SK-N-SH treated with all-trans-retinoic acid at 6 μM for 48 hours (cell line): ENCODE measurements around the gene ALG14.

Experiments used
- ATAC-seq: fragments of 200-7000 bp; cut with Tn5 transposase; 3 replicates; pipeline ENCODE4 v1.9.1; 2020; ENCODE audit warnings: mild to moderate bottlenecking, moderate library complexity
- ARNTL ChIP-seq: fragments of 450-650 bp; formaldehyde crosslinking; IDR thresholded peaks from 2 replicates; pipeline ENCODE4 v1.5.0; 2020; ENCODE audit warnings: low read depth, mild to moderate bottlenecking, moderate library complexity, borderline replicate concordance
- BACH2 ChIP-seq: fragments of 250-450 bp; sonication (Bioruptor Pico); IDR thresholded peaks from 2 replicates; pipeline ENCODE4 v1.9.0; 2021; ENCODE audit warnings: mild to moderate bottlenecking, borderline replicate concordance
- CSDC2 ChIP-seq: fragments of 250-450 bp; sonication (Bioruptor Pico); IDR thresholded peaks from 2 replicates; pipeline ENCODE4 v1.5.0; 2020; ENCODE audit warnings: mild to moderate bottlenecking, moderate library complexity
- ESRRG ChIP-seq: fragments of 250-450 bp; sonication (Bioruptor Pico); IDR thresholded peaks from 2 replicates; pipeline ENCODE4 v1.6.1; 2021; ENCODE audit warnings: mild to moderate bottlenecking
- GLIS3 ChIP-seq: fragments of 250-450 bp; sonication (Bioruptor Pico); IDR thresholded peaks from 2 replicates; pipeline ENCODE4 v1.5.0; 2020; ENCODE audit warnings: mild to moderate bottlenecking, moderate library complexity
- ISL1 ChIP-seq: fragments of 250-450 bp; sonication (Bioruptor Pico); IDR thresholded peaks from 2 replicates; pipeline ENCODE4 v2.1.2; 2022; ENCODE audit warnings: mild to moderate bottlenecking, moderate library complexity
- OSR1 ChIP-seq: fragments of 250-450 bp; sonication (Bioruptor Pico); IDR thresholded peaks from 2 replicates; pipeline ENCODE4 v1.8.0; 2022; ENCODE audit warnings: moderate library complexity, mild to moderate bottlenecking, inconsistent platforms
- PPARA ChIP-seq: fragments of 250-450 bp; sonication (Bioruptor Pico); IDR thresholded peaks from 2 replicates; pipeline ENCODE4 v1.5.0; 2020; ENCODE audit warnings: mild to moderate bottlenecking, borderline replicate concordance
- RARB ChIP-seq: fragments of 250-450 bp; sonication (Bioruptor Pico); IDR thresholded peaks from 2 replicates; pipeline ENCODE4 v1.8.0; 2021; ENCODE audit warnings: mild to moderate bottlenecking, moderate library complexity
- SNAI2 ChIP-seq: fragments of 250-450 bp; sonication (Bioruptor Pico); IDR thresholded peaks from 2 replicates; pipeline ENCODE4 v1.5.0; 2020; ENCODE audit warnings: mild to moderate bottlenecking, moderate library complexity
- TCF4 ChIP-seq: fragments of 250-450 bp; sonication (Bioruptor Pico); IDR thresholded peaks from 2 replicates; pipeline ENCODE4 v1.8.0; 2021; ENCODE audit warnings: mild to moderate bottlenecking, moderate library complexity, borderline replicate concordance
- TOX ChIP-seq: fragments of 250-450 bp; sonication (Bioruptor Pico); IDR thresholded peaks from 2 replicates; pipeline ENCODE4 v1.8.0; 2021; ENCODE audit warnings: mild to moderate bottlenecking, moderate library complexity, borderline replicate concordance
- ZC3H10 ChIP-seq: fragments of 250-450 bp; sonication (Bioruptor Pico); IDR thresholded peaks from 2 replicates; pipeline ENCODE4 v1.5.1; 2021; ENCODE audit warnings: mild to moderate bottlenecking, moderate library complexity
- ZFP3 ChIP-seq: fragments of 250-450 bp; sonication (Bioruptor Pico); IDR thresholded peaks from 2 replicates; pipeline ENCODE4 v1.5.0; 2020; ENCODE audit warnings: mild to moderate bottlenecking, moderate library complexity
- ZFP30 ChIP-seq: fragments of 450-650 bp; formaldehyde crosslinking; IDR thresholded peaks from 2 replicates; pipeline ENCODE4 v1.5.0; 2022; ENCODE audit warnings: mild to moderate bottlenecking, moderate library complexity
- ZNF565 ChIP-seq: fragments of 450-650 bp; formaldehyde crosslinking; conservative IDR thresholded peaks from 2 replicates; pipeline ENCODE4 v1.5.0; 2020; ENCODE audit warnings: low read depth, mild to moderate bottlenecking, moderate library complexity
- ZNF70 ChIP-seq: fragments of 450-650 bp; formaldehyde crosslinking; IDR thresholded peaks from 2 replicates; pipeline ENCODE4 v1.5.0; 2020; ENCODE audit warnings: mild to moderate bottlenecking, moderate library complexity
- ZNF8 ChIP-seq: fragments of 450-650 bp; formaldehyde crosslinking; IDR thresholded peaks from 2 replicates; pipeline ENCODE4 v1.5.0; 2020; ENCODE audit warnings: mild to moderate bottlenecking, moderate library complexity
- TF ChIP-seq, protein P1 (sequence below): fragments of 250-450 bp; sonication (Bioruptor Pico); IDR thresholded peaks from 2 replicates; pipeline ENCODE4 v1.5.1; 2020; ENCODE audit warnings: low read depth, mild to moderate bottlenecking, moderate library complexity
- TF ChIP-seq, protein P2 (sequence below): fragments of 250-450 bp; sonication (Bioruptor Pico); IDR thresholded peaks from 2 replicates; pipeline ENCODE4 v1.8.0; 2021; ENCODE audit warnings: low read depth, mild to moderate bottlenecking, moderate library complexity, borderline replicate concordance
- TF ChIP-seq, protein P3 (sequence below): fragments of 250-450 bp; sonication (Bioruptor Pico); IDR thresholded peaks from 2 replicates; pipeline ENCODE4 v1.5.1; 2021; ENCODE audit warnings: mild to moderate bottlenecking, moderate library complexity
- TF ChIP-seq, protein P4 (sequence below): fragments of 250-450 bp; sonication (Bioruptor Pico); IDR thresholded peaks from 2 replicates; pipeline ENCODE4 v1.5.0; 2020; ENCODE audit warnings: mild to moderate bottlenecking, moderate library complexity
- TF ChIP-seq, protein P5 (sequence below): fragments of 250-450 bp; sonication (Bioruptor Pico); IDR thresholded peaks from 2 replicates; pipeline ENCODE4 v1.8.0; 2020; ENCODE audit warnings: mild to moderate bottlenecking, moderate library complexity, borderline replicate concordance

Gene ALG14

DNA sequence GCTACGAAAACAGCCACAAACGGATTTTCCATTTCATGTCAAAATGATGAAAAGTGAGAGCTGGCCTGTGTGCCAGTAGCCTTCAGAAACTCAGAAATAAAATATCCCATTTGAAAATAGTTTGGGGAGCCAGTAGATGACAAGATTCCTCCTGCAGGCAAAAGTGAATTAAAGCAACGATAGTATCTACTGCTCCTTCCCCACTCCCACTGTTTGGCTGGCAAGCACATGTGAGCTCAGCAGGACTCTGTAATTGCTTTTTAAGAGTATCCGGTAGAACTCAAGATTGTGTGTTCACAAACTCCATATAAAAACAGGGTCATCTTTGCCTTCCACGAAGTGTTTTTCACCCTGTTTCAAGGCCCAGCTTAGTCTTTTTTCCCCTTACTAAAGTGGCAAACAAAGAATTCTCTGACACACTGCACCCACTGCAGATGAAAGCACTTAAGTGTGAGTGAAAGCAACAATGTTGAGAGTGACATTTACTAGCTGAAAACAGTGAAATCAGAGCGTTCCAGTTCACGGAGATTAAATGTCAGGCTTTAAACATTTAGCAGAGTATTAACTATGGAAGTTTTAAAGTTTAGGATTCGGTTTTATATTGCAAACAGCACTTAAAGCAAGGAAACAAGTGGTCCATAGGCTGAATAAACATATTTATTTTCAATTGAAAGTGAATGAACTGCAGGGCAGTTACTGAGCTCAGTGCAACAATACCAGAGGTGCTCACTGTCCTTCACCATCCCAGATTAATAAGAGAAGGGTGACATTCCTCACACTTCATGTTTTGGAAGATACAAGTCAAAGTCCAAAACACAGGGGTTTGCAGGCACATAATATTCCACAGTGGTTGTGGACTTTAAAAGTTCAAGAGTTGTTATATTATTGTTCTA is 70.0 kb downstream of the ALG14 start:
- TF ChIP-seq RARB (CRISPR knock-in tag) (no peak), ESRRG (CRISPR knock-in tag) (0 out of 2 replicates have a peak, but pooled peaks have one; percentile 31), PPARA (CRISPR knock-in tag) (no peak), ARNTL (CRISPR knock-in tag) (no peak), ISL1 (peak; percentile 64; the same call in 1 of the 2 replicates), ZFP30 (CRISPR knock-in tag) (no peak), ZC3H10 (CRISPR knock-in tag) (no peak), TCF4 (CRISPR knock-in tag) (peak; percentile 69; the same call in 1 of the 2 replicates), ZNF70 (no peak), ZFP3 (CRISPR knock-in tag) (no peak), TOX (CRISPR knock-in tag) (no peak), CSDC2 (no peak), GLIS3 (CRISPR knock-in tag) (no peak), ZNF565 (no peak), OSR1 (CRISPR knock-in tag) (no peak), BACH2 (CRISPR knock-in tag) (no peak), SNAI2 (CRISPR knock-in tag) (0 out of 2 replicates have a peak, but pooled peaks have one; percentile 50), ZNF8 (no peak)
- TF ChIP-seq, protein P1, sequence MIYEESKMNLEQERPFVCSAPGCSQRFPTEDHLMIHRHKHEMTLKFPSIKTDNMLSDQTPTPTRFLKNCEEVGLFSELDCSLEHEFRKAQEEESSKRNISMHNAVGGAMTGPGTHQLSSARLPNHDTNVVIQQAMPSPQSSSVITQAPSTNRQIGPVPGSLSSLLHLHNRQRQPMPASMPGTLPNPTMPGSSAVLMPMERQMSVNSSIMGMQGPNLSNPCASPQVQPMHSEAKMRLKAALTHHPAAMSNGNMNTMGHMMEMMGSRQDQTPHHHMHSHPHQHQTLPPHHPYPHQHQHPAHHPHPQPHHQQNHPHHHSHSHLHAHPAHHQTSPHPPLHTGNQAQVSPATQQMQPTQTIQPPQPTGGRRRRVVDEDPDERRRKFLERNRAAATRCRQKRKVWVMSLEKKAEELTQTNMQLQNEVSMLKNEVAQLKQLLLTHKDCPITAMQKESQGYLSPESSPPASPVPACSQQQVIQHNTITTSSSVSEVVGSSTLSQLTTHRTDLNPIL (CRISPR knock-in tag) = 0 out of 2 replicates have a peak, but pooled peaks have one; percentile 15
- TF ChIP-seq, protein P2, sequence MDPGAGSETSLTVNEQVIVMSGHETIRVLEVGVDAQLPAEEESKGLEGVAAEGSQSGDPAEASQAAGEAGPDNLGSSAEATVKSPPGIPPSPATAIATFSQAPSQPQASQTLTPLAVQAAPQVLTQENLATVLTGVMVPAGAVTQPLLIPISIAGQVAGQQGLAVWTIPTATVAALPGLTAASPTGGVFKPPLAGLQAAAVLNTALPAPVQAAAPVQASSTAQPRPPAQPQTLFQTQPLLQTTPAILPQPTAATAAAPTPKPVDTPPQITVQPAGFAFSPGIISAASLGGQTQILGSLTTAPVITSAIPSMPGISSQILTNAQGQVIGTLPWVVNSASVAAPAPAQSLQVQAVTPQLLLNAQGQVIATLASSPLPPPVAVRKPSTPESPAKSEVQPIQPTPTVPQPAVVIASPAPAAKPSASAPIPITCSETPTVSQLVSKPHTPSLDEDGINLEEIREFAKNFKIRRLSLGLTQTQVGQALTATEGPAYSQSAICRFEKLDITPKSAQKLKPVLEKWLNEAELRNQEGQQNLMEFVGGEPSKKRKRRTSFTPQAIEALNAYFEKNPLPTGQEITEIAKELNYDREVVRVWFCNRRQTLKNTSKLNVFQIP (CRISPR knock-in tag) = no peak
- TF ChIP-seq, protein P3, sequence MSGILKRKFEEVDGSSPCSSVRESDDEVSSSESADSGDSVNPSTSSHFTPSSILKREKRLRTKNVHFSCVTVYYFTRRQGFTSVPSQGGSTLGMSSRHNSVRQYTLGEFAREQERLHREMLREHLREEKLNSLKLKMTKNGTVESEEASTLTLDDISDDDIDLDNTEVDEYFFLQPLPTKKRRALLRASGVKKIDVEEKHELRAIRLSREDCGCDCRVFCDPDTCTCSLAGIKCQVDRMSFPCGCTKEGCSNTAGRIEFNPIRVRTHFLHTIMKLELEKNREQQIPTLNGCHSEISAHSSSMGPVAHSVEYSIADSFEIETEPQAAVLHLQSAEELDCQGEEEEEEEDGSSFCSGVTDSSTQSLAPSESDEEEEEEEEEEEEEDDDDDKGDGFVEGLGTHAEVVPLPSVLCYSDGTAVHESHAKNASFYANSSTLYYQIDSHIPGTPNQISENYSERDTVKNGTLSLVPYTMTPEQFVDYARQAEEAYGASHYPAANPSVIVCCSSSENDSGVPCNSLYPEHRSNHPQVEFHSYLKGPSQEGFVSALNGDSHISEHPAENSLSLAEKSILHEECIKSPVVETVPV = no peak
- TF ChIP-seq, protein P4, sequence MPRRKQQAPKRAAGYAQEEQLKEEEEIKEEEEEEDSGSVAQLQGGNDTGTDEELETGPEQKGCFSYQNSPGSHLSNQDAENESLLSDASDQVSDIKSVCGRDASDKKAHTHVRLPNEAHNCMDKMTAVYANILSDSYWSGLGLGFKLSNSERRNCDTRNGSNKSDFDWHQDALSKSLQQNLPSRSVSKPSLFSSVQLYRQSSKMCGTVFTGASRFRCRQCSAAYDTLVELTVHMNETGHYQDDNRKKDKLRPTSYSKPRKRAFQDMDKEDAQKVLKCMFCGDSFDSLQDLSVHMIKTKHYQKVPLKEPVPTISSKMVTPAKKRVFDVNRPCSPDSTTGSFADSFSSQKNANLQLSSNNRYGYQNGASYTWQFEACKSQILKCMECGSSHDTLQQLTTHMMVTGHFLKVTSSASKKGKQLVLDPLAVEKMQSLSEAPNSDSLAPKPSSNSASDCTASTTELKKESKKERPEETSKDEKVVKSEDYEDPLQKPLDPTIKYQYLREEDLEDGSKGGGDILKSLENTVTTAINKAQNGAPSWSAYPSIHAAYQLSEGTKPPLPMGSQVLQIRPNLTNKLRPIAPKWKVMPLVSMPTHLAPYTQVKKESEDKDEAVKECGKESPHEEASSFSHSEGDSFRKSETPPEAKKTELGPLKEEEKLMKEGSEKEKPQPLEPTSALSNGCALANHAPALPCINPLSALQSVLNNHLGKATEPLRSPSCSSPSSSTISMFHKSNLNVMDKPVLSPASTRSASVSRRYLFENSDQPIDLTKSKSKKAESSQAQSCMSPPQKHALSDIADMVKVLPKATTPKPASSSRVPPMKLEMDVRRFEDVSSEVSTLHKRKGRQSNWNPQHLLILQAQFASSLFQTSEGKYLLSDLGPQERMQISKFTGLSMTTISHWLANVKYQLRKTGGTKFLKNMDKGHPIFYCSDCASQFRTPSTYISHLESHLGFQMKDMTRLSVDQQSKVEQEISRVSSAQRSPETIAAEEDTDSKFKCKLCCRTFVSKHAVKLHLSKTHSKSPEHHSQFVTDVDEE (CRISPR knock-in tag) = peak; percentile 45; the same call in 1 of the 2 replicates
- TF ChIP-seq, protein P5, sequence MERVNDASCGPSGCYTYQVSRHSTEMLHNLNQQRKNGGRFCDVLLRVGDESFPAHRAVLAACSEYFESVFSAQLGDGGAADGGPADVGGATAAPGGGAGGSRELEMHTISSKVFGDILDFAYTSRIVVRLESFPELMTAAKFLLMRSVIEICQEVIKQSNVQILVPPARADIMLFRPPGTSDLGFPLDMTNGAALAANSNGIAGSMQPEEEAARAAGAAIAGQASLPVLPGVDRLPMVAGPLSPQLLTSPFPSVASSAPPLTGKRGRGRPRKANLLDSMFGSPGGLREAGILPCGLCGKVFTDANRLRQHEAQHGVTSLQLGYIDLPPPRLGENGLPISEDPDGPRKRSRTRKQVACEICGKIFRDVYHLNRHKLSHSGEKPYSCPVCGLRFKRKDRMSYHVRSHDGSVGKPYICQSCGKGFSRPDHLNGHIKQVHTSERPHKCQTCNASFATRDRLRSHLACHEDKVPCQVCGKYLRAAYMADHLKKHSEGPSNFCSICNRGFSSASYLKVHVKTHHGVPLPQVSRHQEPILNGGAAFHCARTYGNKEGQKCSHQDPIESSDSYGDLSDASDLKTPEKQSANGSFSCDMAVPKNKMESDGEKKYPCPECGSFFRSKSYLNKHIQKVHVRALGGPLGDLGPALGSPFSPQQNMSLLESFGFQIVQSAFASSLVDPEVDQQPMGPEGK (CRISPR knock-in tag) = no peak
- ATAC-seq = peak; percentile 89

DNA sequence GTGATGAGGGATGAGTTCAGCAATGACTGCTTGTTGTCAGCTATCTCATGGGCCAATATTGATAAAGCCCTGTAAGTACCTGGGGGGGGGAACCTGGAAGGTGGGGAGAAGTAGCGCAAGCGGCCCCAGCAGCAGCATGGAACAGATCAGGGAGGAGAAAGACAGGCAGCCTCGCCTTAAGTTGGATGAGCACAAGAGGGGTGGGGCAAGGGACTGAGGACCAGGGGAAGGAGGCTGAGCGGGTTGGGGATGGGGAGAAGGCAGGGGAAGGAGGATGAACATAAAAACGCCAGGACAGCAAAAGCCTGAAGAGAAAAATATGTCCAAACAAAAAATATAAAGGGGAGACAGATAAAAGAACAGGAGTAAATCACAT is 70.6 kb downstream of the ALG14 start:
- TF ChIP-seq, protein P2 (CRISPR knock-in tag) = no peak
- TF ChIP-seq CSDC2 (no peak), ESRRG (CRISPR knock-in tag) (no peak), BACH2 (CRISPR knock-in tag) (no peak), ZNF8 (no peak), ZFP3 (CRISPR knock-in tag) (no peak), SNAI2 (CRISPR knock-in tag) (no peak), ZNF565 (no peak), ZNF70 (no peak), ZFP30 (CRISPR knock-in tag) (no peak), OSR1 (CRISPR knock-in tag) (no peak), ARNTL (CRISPR knock-in tag) (no peak), PPARA (CRISPR knock-in tag) (no peak), TCF4 (CRISPR knock-in tag) (no peak), TOX (CRISPR knock-in tag) (no peak), GLIS3 (CRISPR knock-in tag) (no peak)
- TF ChIP-seq, protein P4 (CRISPR knock-in tag) = no peak

More for the DNA sequence above, 70.6 kb downstream of the ALG14 start:
- ATAC-seq = peak; percentile 61
